HL-60 (cell line): ENCODE results near the gene BRIP1.

ENCODE experiments used
- DNase-seq, 2 experiments: peaks; one replicate each; pipeline ENCODE4 v3.0.0-alpha.2; 2010 to 2020; ENCODE audit warnings: low read depth in 1 of 2, low spot score in 1 of 2
- H3K27ac ChIP-seq: fragments of 250-450 bp; sonication (Bioruptor Pico); replicated peaks from 2 replicates; pipeline ENCODE4 v1.5.1; 2020; ENCODE audit warnings: mild to moderate bottlenecking, moderate library complexity
- H3K27me3 ChIP-seq: fragments of 250-450 bp; sonication (Bioruptor Pico); 2 replicates; pipeline ENCODE4 v1.5.1; 2021; ENCODE audit warnings: mild to moderate bottlenecking, moderate library complexity; ENCODE audit not compliant: insufficient read depth, poor library complexity, severe bottlenecking
- H3K4me3 ChIP-seq: replicated peaks from 2 replicates; pipeline ENCODE4 v1.5.1; 2011; ENCODE audit warnings: mild to moderate bottlenecking, control low read depth, low read length; ENCODE audit not compliant: insufficient read depth
- GABPA ChIP-seq: IDR thresholded peaks from 2 replicates; pipeline ENCODE4 v1.6.1; 2012; ENCODE audit warnings: low read depth
- POLR2AphosphoS5 ChIP-seq: IDR thresholded peaks from 2 replicates; pipeline ENCODE4 v1.6.1; 2012; ENCODE audit warnings: low read depth
- SPI1 ChIP-seq: IDR thresholded peaks from 2 replicates; pipeline ENCODE4 v1.6.1; 2012; ENCODE audit warnings: low read depth, mild to moderate bottlenecking, borderline replicate concordance
- TF ChIP-seq, protein P1 (sequence below): IDR thresholded peaks from one replicate; pipeline ENCODE4 v1.5.1; 2011; ENCODE audit warnings: low read length, control low read depth, inconsistent platforms; ENCODE audit not compliant: insufficient read depth
- TF ChIP-seq, protein P2 (sequence below): IDR thresholded peaks from 2 replicates; pipeline ENCODE4 v1.6.1; 2012; ENCODE audit warnings: low read depth; ENCODE audit not compliant: insufficient replicate concordance

The BRIP1 gene

DNA sequence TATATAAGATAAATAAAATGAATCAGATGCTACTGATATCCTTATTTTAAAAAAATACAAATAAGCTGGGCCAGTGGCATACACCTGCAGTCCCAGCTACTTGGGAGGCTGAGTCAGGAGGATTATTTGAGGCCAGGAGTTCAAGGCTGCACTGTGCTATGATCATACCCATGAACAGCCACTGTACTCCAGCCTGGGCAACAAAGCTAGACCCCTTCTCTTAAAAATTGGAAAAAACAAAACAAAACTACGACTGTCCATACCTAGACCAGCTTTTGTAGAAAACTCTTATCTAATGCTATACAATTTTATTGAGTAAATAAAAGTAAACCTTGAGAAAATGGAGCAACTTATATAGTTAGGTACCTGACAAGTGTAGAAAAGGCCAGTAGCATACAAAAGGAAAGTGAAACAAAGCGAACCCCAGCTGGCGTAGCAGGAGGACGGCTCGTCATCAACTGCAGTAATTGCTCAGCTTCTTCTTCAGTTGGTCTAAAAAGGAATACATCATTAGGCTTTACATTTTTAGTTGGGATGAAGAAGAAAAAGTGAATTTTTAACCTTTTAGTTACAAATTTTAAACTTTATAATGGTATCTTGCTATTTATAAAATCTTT, 40.9 kb upstream of the BRIP1 start:
- H3K4me3 ChIP-seq, result no peak overlapping the region
- TF ChIP-seq, protein P1, sequence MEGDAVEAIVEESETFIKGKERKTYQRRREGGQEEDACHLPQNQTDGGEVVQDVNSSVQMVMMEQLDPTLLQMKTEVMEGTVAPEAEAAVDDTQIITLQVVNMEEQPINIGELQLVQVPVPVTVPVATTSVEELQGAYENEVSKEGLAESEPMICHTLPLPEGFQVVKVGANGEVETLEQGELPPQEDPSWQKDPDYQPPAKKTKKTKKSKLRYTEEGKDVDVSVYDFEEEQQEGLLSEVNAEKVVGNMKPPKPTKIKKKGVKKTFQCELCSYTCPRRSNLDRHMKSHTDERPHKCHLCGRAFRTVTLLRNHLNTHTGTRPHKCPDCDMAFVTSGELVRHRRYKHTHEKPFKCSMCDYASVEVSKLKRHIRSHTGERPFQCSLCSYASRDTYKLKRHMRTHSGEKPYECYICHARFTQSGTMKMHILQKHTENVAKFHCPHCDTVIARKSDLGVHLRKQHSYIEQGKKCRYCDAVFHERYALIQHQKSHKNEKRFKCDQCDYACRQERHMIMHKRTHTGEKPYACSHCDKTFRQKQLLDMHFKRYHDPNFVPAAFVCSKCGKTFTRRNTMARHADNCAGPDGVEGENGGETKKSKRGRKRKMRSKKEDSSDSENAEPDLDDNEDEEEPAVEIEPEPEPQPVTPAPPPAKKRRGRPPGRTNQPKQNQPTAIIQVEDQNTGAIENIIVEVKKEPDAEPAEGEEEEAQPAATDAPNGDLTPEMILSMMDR, result no peak
- TF ChIP-seq POLR2AphosphoS5, result no peak
- TF ChIP-seq SPI1, result no peak
- TF ChIP-seq, protein P2, sequence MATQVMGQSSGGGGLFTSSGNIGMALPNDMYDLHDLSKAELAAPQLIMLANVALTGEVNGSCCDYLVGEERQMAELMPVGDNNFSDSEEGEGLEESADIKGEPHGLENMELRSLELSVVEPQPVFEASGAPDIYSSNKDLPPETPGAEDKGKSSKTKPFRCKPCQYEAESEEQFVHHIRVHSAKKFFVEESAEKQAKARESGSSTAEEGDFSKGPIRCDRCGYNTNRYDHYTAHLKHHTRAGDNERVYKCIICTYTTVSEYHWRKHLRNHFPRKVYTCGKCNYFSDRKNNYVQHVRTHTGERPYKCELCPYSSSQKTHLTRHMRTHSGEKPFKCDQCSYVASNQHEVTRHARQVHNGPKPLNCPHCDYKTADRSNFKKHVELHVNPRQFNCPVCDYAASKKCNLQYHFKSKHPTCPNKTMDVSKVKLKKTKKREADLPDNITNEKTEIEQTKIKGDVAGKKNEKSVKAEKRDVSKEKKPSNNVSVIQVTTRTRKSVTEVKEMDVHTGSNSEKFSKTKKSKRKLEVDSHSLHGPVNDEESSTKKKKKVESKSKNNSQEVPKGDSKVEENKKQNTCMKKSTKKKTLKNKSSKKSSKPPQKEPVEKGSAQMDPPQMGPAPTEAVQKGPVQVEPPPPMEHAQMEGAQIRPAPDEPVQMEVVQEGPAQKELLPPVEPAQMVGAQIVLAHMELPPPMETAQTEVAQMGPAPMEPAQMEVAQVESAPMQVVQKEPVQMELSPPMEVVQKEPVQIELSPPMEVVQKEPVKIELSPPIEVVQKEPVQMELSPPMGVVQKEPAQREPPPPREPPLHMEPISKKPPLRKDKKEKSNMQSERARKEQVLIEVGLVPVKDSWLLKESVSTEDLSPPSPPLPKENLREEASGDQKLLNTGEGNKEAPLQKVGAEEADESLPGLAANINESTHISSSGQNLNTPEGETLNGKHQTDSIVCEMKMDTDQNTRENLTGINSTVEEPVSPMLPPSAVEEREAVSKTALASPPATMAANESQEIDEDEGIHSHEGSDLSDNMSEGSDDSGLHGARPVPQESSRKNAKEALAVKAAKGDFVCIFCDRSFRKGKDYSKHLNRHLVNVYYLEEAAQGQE, result no peak
- no peak for TF ChIP-seq GABPA
- H3K27me3 ChIP-seq, result no peaks in the 10 kb centered on the region
- DNase-seq, result no peak
- H3K27ac ChIP-seq, result no peak overlapping the region

DNA sequence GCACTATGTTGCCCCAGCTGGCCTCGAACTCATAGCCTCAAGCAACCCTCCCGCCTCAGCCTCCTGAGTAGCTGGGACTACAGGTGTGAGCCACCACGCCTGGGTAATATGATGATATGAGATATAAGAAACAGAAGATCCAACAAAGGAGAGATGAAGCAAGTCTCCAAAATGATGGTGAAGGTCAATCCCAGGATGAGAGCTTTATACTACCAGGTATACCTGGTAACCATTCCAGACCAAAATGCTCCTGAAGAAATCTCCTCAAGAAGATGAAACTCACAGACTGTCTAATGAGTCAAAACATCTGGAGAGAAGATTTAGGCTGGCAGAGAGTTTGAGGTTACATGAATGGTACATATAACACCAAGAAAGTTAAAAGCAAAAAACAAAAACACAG, 39.9 kb upstream of the BRIP1 start:
- no peak overlapping the region for H3K4me3 ChIP-seq

DNA sequence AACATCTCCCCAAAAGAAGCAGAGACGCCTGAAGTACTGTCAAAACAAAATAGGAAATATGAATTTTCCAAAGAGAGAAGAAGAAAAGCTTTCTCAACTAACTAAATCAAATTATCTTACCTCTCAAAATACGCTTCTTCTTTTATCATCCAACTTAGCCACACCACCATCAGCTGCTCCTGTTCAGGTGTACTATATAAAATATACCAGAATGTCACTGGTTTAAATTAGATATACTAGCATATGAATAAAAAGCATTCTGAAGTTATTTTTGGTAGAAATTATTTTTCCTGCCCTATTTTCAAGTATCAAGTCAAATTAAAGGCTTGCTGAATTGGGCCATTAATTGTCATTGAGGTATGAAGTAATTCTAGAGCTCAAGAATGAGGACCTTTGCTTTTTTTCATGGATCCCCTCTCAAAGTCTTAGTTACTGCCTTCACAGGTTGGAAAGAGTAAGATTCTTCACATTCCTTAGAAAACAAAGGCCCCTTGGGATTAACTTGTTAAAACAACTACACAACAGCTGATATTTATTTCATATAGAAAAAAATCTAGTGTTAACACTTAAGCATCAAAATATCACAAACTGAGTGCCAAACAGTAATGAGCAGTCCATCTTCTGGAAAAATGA, 34.3 kb upstream of the BRIP1 start:
- H3K27me3 ChIP-seq, result no peaks in the 10 kb centered on the region
- no peak for DNase-seq
- no peak overlapping the region for H3K4me3 ChIP-seq
- no peak for TF ChIP-seq POLR2AphosphoS5
- TF ChIP-seq, protein P2, result no peak
- TF ChIP-seq, protein P1, result no peak
- no peak for TF ChIP-seq GABPA
- TF ChIP-seq SPI1, result no peak
- H3K27ac ChIP-seq, result no peak overlapping the region

More for the DNA sequence above, 39.9 kb upstream of the BRIP1 start:
- no peak overlapping the region for H3K27ac ChIP-seq
- H3K27me3 ChIP-seq, result no peaks in the 10 kb centered on the region
- TF ChIP-seq, protein P2, result no peak
- TF ChIP-seq, protein P1, result no peak
- TF ChIP-seq GABPA, result no peak
- no peak for TF ChIP-seq SPI1
- no peak for TF ChIP-seq POLR2AphosphoS5
- no peak for DNase-seq
